C4-2B (cell line): ENCODE results near the gene MXRA8.

ENCODE experiments used
- H3K27ac ChIP-seq: fragments of 450-650 bp; 2 replicates; pipeline ENCODE4 v1.5.1; 2017
- CTCF ChIP-seq: fragments of 450-650 bp; conservative IDR thresholded peaks from 2 replicates; pipeline ENCODE4 v1.5.1; 2017; ENCODE audit warnings: mild to moderate bottlenecking
- ZFX ChIP-seq: fragments of 450-650 bp; IDR thresholded peaks from 2 replicates; pipeline ENCODE4 v1.6.1; 2017

Gene MXRA8

GRCh38 chr1:1335283-1335682, 23.1 kb downstream of the MXRA8 start:
- TF ChIP-seq ZFX = no peak
- no peak for TF ChIP-seq CTCF
- no peak overlapping the region for H3K27ac ChIP-seq

- no peak overlapping the region for H3K27ac ChIP-seq
- TF ChIP-seq ZFX (no peak), CTCF (no peak)
These were observed 23.5 kb downstream of the MXRA8 start for GRCh38 chr1:1334835-1335234.

GRCh38 chr1:1333551-1334241, 24.7 kb downstream of the MXRA8 start:
- TF ChIP-seq CTCF (no peak), ZFX (no peak)

GRCh38 chr1:1332774-1333480, 25.4 kb downstream of the MXRA8 start:
- H3K27ac ChIP-seq = no peak overlapping the region
- no peak for TF ChIP-seq CTCF
- no peak for TF ChIP-seq ZFX

More at GRCh38 chr1:1333551-1334241, 24.7 kb downstream of the MXRA8 start:
- no peak overlapping the region for H3K27ac ChIP-seq

GRCh38 chr1:1332031-1332755, 26.2 kb downstream of the MXRA8 start:
- H3K27ac ChIP-seq = no peak overlapping the region
- TF ChIP-seq ZFX (no peak), CTCF (no peak)

- TF ChIP-seq CTCF (no peak), ZFX (no peak)
- H3K27ac ChIP-seq = no peak within 1 kb of the TSS
These were observed 27.0 kb downstream of the MXRA8 start, which contains the start of gene TAS1R3 for GRCh38 chr1:1331068-1331965. TSS of gene TAS1R3 (plus strand) at chr1:1331280. CDS start at chr1:1331346, 66 bp downstream.
